ENCODE measurements around the gene ABAT.

ABAT gene

GRCh38 chr16:8668113-8668512 is 6.3 kb upstream of the ABAT start:
- TF ChIP-seq CTCF (IDR thresholded peaks at IDR 0.05), result no peak

- TF ChIP-seq CTCF (IDR thresholded peaks at IDR 0.05), result no peak
Measured at GRCh38 chr16:8669481-8669880, 4.9 kb upstream of the ABAT start.

- TF ChIP-seq CTCF (IDR thresholded peaks at IDR 0.05), result no peak
Measured at GRCh38 chr16:8670014-8670560, 4.3 kb upstream of the ABAT start.

- no peak for TF ChIP-seq CTCF (IDR thresholded peaks at IDR 0.05)
Measured at GRCh38 chr16:8673611-8674412, 605 bp upstream of the ABAT start.

GRCh38 chr16:8675183-8676159 is 1.1 kb downstream of the ABAT start:
- no peak for TF ChIP-seq CTCF (IDR thresholded peaks at IDR 0.05)

- no peak for TF ChIP-seq CTCF (IDR thresholded peaks at IDR 0.05)
Measured at GRCh38 chr16:8676160-8676547, 1.7 kb downstream of the ABAT start.

- TF ChIP-seq CTCF (IDR thresholded peaks at IDR 0.05), result no peak
Measured at GRCh38 chr16:8676737-8677375, 2.4 kb downstream of the ABAT start.
